Heart left ventricle (tissue), 16 donors: ENCODE measurements around the gene GATM. TPM values are rescaled to one million over a fixed set of nuclear protein-coding genes. Genes with fewer than 3 reads are reported as not detected.

Source experiments
- ATAC-seq, 4 donors: fragments of 200-7000 bp; cut with Tn5 transposase; one replicate each; pipeline ENCODE4 v1.9.1; 2020 to 2022; ENCODE audit warnings: moderate library complexity in 4 of 4, mild to moderate bottlenecking in 3 of 4, moderate number of reproducible peaks in 1 of 4
- DNase-seq, 5 donors: peaks; one replicate each; pipeline ENCODE4 v3.0.0-alpha.2; 2020
- H3K27ac ChIP-seq, 12 donors: fragments of 200-600 bp; sonication (generic) in 4 of 12; one replicate each; pipeline versions ENCODE4 v1.5.0 to v1.8.0; 2016 to 2022; ENCODE audit warnings: mild to moderate bottlenecking in 2 of 12
- H3K27me3 ChIP-seq, 9 donors: fragments of 200-600 bp; sonication (generic) in 2 of 9; one replicate each; pipeline versions ENCODE4 v1.5.1 to v1.8.0; 2016 to 2022; ENCODE audit warnings: mild to moderate bottlenecking in 3 of 9
- H3K36me3 ChIP-seq, 9 donors: fragments of 200-600 bp; sonication (generic) in 2 of 9; one replicate each; pipeline versions ENCODE4 v1.5.0 to v1.8.0; 2018 to 2022; ENCODE audit warnings: mild to moderate bottlenecking in 2 of 9
- H3K4me1 ChIP-seq, 12 donors: fragments of 200-600 bp; sonication (generic) in 4 of 12; one replicate each; pipeline versions ENCODE4 v1.5.0 to v1.8.0; 2016 to 2022; ENCODE audit warnings: mild to moderate bottlenecking in 3 of 12
- H3K4me3 ChIP-seq, 12 donors: fragments of 200-600 bp; sonication (generic) in 4 of 12; one replicate each; pipeline versions ENCODE4 v1.5.0 to v1.8.0; 2017 to 2022; ENCODE audit warnings: mild to moderate bottlenecking in 9 of 12, moderate library complexity in 4 of 12
- H3K9me3 ChIP-seq, 12 donors: fragments of 200-600 bp; sonication (generic) in 4 of 12; one replicate each; pipeline versions ENCODE4 v1.5.0 to v1.8.0; 2016 to 2022; ENCODE audit warnings: mild to moderate bottlenecking in 1 of 12
- POLR2A ChIP-seq, 2 donors: fragments of 450-650 bp; IDR thresholded peaks; one replicate each; pipeline ENCODE4 v1.6.1; 2017; ENCODE audit warnings: antibody characterized with exemption in 2 of 2, mild to moderate bottlenecking in 2 of 2, moderate library complexity in 2 of 2
- WGBS, 4 donors: extraction: QIAGEN DNeasy Blood & Tissue Kit in 2 of 4; methylation state at CpG; one replicate each; pipeline versions ENCODE4 v1.1.5 to v1.1.7; 2013 to 2018; 5-methylcytosine and 5-hydroxymethylcytosine counted together
- intact Hi-C, 10 donors: fragments of 100-400 bp; cut with DNase I; formaldehyde crosslinking; loops; one replicate each; pipeline versions ENCODE4 v1.11.1 to v1.14.2; 2022
- polyA plus RNA-seq, 2 donors: library from polyadenylated mRNA; stranded (reverse); fragments of 200-250 nt; gene quantifications; one replicate each; pipeline ENCODE4 v1.2.3, GENCODE V29; 2013
- total RNA-seq, 9 donors: library from RNA; depleted of rRNA in 2 of 9; stranded (reverse); fragments of >200 nt in 2 of 9; fragmentation: NEBNext Ultra II Directional in 3 of 9; extraction: Animal tissue kit (Norgen Biotek cat#: 25700) in 3 of 9; gene quantifications; one replicate each; pipeline versions ENCODE4 v1.1.0 to v1.2.4, GENCODE V29; 2016 to 2023
- TF ChIP-seq, protein P1 (sequence below), 12 donors: fragments of 200-600 bp; sonication (generic) in 4 of 12; IDR thresholded peaks; one replicate each; pipeline versions ENCODE4 v1.5.0 to v1.8.0; 2018 to 2022; ENCODE audit warnings: antibody characterized with exemption in 12 of 12, mild to moderate bottlenecking in 5 of 12
- donor health status: ischemic (EF 13 %, LVEDD 7.1; RV severe dilation, severe dysfunction).
- donor health status: healthy with polysubstance abuse.
- donor health status: DM: no; HTN: yes; CAD: no.
- donor health status: DM: no; HTN: no; CAD: no.
- donor health status: ischemic (EF 25% LVEDD 6.9; RV normal size, moderate dysfunction).
- donor health status: ischemic (EF 25% LVEDD 5.7; RV mildly dilated, moderate dysfunction).
- donor health status: healthy.
- donor health status: DM: yes; HTN: yes; CAD: no.
- donor health status: ischemic (EF 35%, LVEDD 5.7; RV mildly dilated, moderate dysfunction).
- donor health status: nonischemic (EF 11% LVEDD 7.7; RV severe dilation, severe dysfunction).
- donor health status: DM: yes; HTN: yes; CAD: no.
- donor health status: PGD.
- donor health status: ischemic (EF 29% LVEDD 5.4; RV normal size, mild dysfunction).
- donor health status: nonischemic (EF 23%, LVEDD 6.1; RV moderate dilation, normal function).

GATM gene
- total and polyA plus RNA-seq, 11 donors = 8.3 to 121 (median 18.5) TPM

GRCh38 chr15:45364271-45364670 is 14.1 kb downstream of the GATM start:
- TF ChIP-seq, protein P1, sequence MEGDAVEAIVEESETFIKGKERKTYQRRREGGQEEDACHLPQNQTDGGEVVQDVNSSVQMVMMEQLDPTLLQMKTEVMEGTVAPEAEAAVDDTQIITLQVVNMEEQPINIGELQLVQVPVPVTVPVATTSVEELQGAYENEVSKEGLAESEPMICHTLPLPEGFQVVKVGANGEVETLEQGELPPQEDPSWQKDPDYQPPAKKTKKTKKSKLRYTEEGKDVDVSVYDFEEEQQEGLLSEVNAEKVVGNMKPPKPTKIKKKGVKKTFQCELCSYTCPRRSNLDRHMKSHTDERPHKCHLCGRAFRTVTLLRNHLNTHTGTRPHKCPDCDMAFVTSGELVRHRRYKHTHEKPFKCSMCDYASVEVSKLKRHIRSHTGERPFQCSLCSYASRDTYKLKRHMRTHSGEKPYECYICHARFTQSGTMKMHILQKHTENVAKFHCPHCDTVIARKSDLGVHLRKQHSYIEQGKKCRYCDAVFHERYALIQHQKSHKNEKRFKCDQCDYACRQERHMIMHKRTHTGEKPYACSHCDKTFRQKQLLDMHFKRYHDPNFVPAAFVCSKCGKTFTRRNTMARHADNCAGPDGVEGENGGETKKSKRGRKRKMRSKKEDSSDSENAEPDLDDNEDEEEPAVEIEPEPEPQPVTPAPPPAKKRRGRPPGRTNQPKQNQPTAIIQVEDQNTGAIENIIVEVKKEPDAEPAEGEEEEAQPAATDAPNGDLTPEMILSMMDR (IDR thresholded peaks at IDR 0.05) = no peak
- no peak for TF ChIP-seq POLR2A (IDR thresholded peaks at IDR 0.05)
- intact Hi-C loops = no loop called here
- H3K27me3 ChIP-seq = no peaks in the 10 kb centered on the region
- DNase-seq (no peak), ATAC-seq (no peak)
- 82 to 92% (median 88%) methylated on average over 1 of the region's 1 CpG for WGBS, 4 donors
- H3K36me3 ChIP-seq = peaks cover 0 to 99% (median 35%) of the 10 kb centered on the region in 9 donors
- no peak overlapping the region for H3K4me3 ChIP-seq
- no peak overlapping the region for H3K27ac ChIP-seq
- H3K4me1 ChIP-seq = peaks cover 0 to 36% (median 5%) of the 10 kb centered on the region in 12 donors
- H3K9me3 ChIP-seq = no peaks in the 10 kb centered on the region

DNA sequence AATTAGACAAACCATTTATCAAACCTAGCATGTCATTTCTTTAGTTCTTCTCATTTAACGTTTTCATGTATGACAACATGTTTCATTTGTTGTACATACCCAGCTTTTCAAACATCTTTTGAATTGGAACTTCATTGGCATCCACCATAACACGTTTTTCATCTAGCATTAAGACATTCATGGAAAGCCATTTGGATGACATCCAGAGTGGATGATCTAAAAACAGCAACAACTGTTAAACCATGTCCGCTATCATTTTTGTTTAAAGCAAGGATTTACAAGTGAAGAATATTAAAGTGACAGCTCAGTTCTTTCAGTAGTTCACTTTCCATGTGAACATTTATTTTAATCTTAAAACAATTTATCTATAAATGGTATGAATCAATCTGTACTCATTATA is 14.5 kb downstream of the GATM start:
- 29 to 47% (median 35%) methylated on average over 3 of the region's 3 CpGs for WGBS, 4 donors
- Histone ChIP-seq H3K9me3 (no peaks in the 10 kb centered on the region), H3K27ac (no peak overlapping the region), H3K36me3 (peaks cover 0 to 100% (median 35%) of the 10 kb centered on the region in 9 donors), H3K27me3 (no peaks in the 10 kb centered on the region), H3K4me1 (peaks cover 0 to 33% (median 5%) of the 10 kb centered on the region in 12 donors), H3K4me3 (no peak overlapping the region)
- ATAC-seq (no peak), DNase-seq (no peak)
- TF ChIP-seq, protein P1 (IDR thresholded peaks at IDR 0.05) = no peak
- no peak for TF ChIP-seq POLR2A (IDR thresholded peaks at IDR 0.05)
- intact Hi-C loops = no loop called here

DNA sequence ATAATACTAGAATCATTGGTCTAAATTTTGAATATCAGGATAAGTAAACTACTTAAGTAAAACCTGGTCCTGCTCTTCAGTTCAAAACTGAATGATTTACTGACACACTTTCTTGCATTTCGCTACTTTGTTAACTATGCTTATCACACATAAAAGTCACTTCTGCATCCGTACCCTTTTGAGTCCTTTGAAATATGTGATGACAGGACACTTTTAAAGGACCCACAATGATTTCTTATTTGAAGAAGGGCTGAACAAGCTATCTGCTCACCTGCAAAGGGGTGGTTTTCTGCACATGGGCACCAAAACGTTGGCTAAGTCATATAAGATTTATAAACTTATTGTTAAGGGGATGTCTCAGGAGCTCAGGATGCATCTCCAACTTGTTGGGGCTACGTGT is 15.0 kb downstream of the GATM start:
- peaks cover 0 to 29% (median 5%) of the 10 kb centered on the region in 12 donors for H3K4me1 ChIP-seq
- 70 to 73% (median 71%) methylated on average over 4 of the region's 4 CpGs for WGBS, 4 donors
- no peak overlapping the region for H3K27ac ChIP-seq
- ATAC-seq (no peak), DNase-seq (no peak)
- no peaks in the 10 kb centered on the region for H3K9me3 ChIP-seq
- TF ChIP-seq POLR2A (IDR thresholded peaks at IDR 0.05) = no peak
- TF ChIP-seq, protein P1 (IDR thresholded peaks at IDR 0.05) = no peak
- no peaks in the 10 kb centered on the region for H3K27me3 ChIP-seq
- H3K4me3 ChIP-seq = no peak overlapping the region
- H3K36me3 ChIP-seq = peaks cover 0 to 100% (median 35%) of the 10 kb centered on the region in 9 donors
- intact Hi-C loops = no loop called here

DNA sequence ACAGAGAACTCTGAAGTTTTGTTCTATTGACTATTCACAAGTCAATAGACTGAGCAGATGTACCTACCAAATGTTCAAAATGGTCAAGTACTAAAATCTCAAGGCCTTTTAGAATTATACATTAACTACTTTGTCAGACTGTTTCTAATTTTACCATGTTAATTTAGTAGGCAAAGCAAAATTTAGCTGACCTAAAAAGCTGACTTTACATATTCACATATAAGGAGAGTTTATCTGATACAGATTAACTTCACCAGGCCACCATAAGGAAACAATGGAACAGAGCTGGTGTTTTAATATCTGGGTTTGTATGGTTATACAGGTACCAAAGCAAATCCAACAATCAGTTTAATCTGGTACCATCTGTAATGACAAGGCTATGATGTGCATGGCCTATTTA is 15.9 kb downstream of the GATM start:
- intact Hi-C loops = no loop called here
- no peak for ATAC-seq

GRCh38 chr15:45361878-45362277 is 16.5 kb downstream of the GATM start:
- peaks cover 0 to 95% (median 35%) of the 10 kb centered on the region in 9 donors for H3K36me3 ChIP-seq

More for the DNA sequence above, 15.9 kb downstream of the GATM start:
- Histone ChIP-seq H3K36me3 (peaks cover 0 to 100% (median 35%) of the 10 kb centered on the region in 9 donors), H3K4me1 (peaks cover 0 to 21% (median 5%) of the 10 kb centered on the region in 12 donors), H3K27me3 (no peaks in the 10 kb centered on the region), H3K4me3 (no peak overlapping the region), H3K27ac (no peak overlapping the region), H3K9me3 (no peaks in the 10 kb centered on the region)
- TF ChIP-seq POLR2A (IDR thresholded peaks at IDR 0.05) = no peak
- DNase-seq = no peak

More at GRCh38 chr15:45361878-45362277, 16.5 kb downstream of the GATM start:
- Histone ChIP-seq H3K27ac (no peak overlapping the region), H3K4me1 (peaks cover 0 to 15% (median 3%) of the 10 kb centered on the region in 12 donors), H3K27me3 (no peaks in the 10 kb centered on the region), H3K9me3 (no peaks in the 10 kb centered on the region), H3K4me3 (no peak overlapping the region)
- intact Hi-C loops = no loop called here
- DNase-seq (no peak), ATAC-seq (no peak)
- 85 to 93% (median 92%) methylated on average over 7 of the region's 7 CpGs for WGBS, 4 donors
- TF ChIP-seq POLR2A (IDR thresholded peaks at IDR 0.05) = no peak
- TF ChIP-seq, protein P1 (IDR thresholded peaks at IDR 0.05) = no peak
